Neutrophil (primary cell): ENCODE data around the gene SF3B3.

ENCODE experiments used
- H3K27ac ChIP-seq: fragments of 200-600 bp; sonication (generic); 2 replicates; pipeline ENCODE4 v1.5.1; 2016; ENCODE audit warnings: mild to moderate bottlenecking, moderate library complexity
- H3K27me3 ChIP-seq: fragments of 200-600 bp; sonication (generic); 2 replicates; pipeline ENCODE4 v1.6.0; 2016; ENCODE audit warnings: mild to moderate bottlenecking
- H3K36me3 ChIP-seq: fragments of 200-600 bp; sonication (generic); 2 replicates; pipeline ENCODE4 v1.5.1; 2017
- H3K4me1 ChIP-seq, 2 experiments: fragments of 200-600 bp in 1 of 2; sonication (generic) in 1 of 2; 1 replicate in 1 of 2; 2 replicates in 1 of 2; pipeline versions ENCODE4 v1.5.1 to v1.6.1; 2013 to 2016; ENCODE audit warnings: low read depth in 1 of 2, low read length in 1 of 2, mild to moderate bottlenecking in 1 of 2, moderate library complexity in 1 of 2; ENCODE audit not compliant: control insufficient read depth in 1 of 2, insufficient read depth in 1 of 2
- H3K4me3 ChIP-seq, 2 experiments: fragments of 200-600 bp in 1 of 2; sonication (generic) in 1 of 2; 1 replicate in 1 of 2; 2 replicates in 1 of 2; pipeline ENCODE4 v1.5.1; 2013 to 2016; ENCODE audit warnings: low read depth in 1 of 2, low read length in 1 of 2, mild to moderate bottlenecking in 1 of 2, moderate library complexity in 1 of 2
- H3K9me3 ChIP-seq: fragments of 200-600 bp; sonication (generic); 2 replicates; pipeline ENCODE4 v1.5.1; 2016
- CTCF ChIP-seq: fragments of 200-600 bp; sonication (generic); IDR thresholded peaks from 2 replicates; pipeline ENCODE4 v1.5.1; 2016; ENCODE audit warnings: antibody characterized with exemption

The SF3B3 gene

GRCh38 chr16:70578035-70578434 is 54.4 kb downstream of the SF3B3 start:
- Histone ChIP-seq H3K36me3 (peaks cover 24% of the 10 kb centered on the region), H3K9me3 (no peaks in the 10 kb centered on the region), H3K27me3 (no peaks in the 10 kb centered on the region), H3K4me3 (no peak overlapping the region), H3K27ac (no peak overlapping the region), H3K4me1 (peaks cover 6 to 7% of the 10 kb centered on the region in 2 experiments)
- TF ChIP-seq CTCF, result no peak

- Histone ChIP-seq H3K27ac (no peak overlapping the region), H3K4me3 (no peak overlapping the region), H3K4me1 (peaks cover 6 to 7% of the 10 kb centered on the region in 2 experiments), H3K36me3 (peaks cover 13% of the 10 kb centered on the region), H3K9me3 (no peaks in the 10 kb centered on the region), H3K27me3 (no peaks in the 10 kb centered on the region)
- no peak for TF ChIP-seq CTCF
Measured at GRCh38 chr16:70579248-70579647, 55.6 kb downstream of the SF3B3 start.

- no peak overlapping the region for H3K4me3 ChIP-seq
- no peaks in the 10 kb centered on the region for H3K27me3 ChIP-seq
- peaks cover 6 to 7% of the 10 kb centered on the region in 2 experiments for H3K4me1 ChIP-seq
- no peaks in the 10 kb centered on the region for H3K9me3 ChIP-seq
- no peak overlapping the region for H3K27ac ChIP-seq
- TF ChIP-seq CTCF, result no peak
- H3K36me3 ChIP-seq, result peaks cover 6% of the 10 kb centered on the region
Measured at GRCh38 chr16:70579648-70580630, 56.3 kb downstream of the SF3B3 start.

- no peaks in the 10 kb centered on the region for H3K4me1 ChIP-seq
- no peak overlapping the region for H3K27ac ChIP-seq
- TF ChIP-seq CTCF, result no peak
- no peaks in the 10 kb centered on the region for H3K36me3 ChIP-seq
- H3K9me3 ChIP-seq, result no peaks in the 10 kb centered on the region
- no peaks in the 10 kb centered on the region for H3K27me3 ChIP-seq
- no peak overlapping the region for H3K4me3 ChIP-seq
Measured at GRCh38 chr16:70582280-70582978, 58.8 kb downstream of the SF3B3 start.

- H3K4me1 ChIP-seq, result no peaks in the 10 kb centered on the region
- H3K27ac ChIP-seq, result no peak overlapping the region
- no peaks in the 10 kb centered on the region for H3K27me3 ChIP-seq
- H3K36me3 ChIP-seq, result no peaks in the 10 kb centered on the region
- H3K9me3 ChIP-seq, result no peaks in the 10 kb centered on the region
- H3K4me3 ChIP-seq, result no peak overlapping the region
- TF ChIP-seq CTCF, result no peak
Measured at GRCh38 chr16:70586731-70587130, 63.1 kb downstream of the SF3B3 start.
